Measurements from ENCODE around the gene TIPRL.

The TIPRL gene

GRCh38 chr1:168217664-168218063 lies 38.9 kb downstream of the TIPRL start:
- no peak for DNase-seq

GRCh38 chr1:168218658-168219057 lies 39.9 kb downstream of the TIPRL start:
- no peak for DNase-seq

GRCh38 chr1:168220470-168220871 lies 41.7 kb downstream of the TIPRL start:
- DNase-seq = no peak

DNA sequence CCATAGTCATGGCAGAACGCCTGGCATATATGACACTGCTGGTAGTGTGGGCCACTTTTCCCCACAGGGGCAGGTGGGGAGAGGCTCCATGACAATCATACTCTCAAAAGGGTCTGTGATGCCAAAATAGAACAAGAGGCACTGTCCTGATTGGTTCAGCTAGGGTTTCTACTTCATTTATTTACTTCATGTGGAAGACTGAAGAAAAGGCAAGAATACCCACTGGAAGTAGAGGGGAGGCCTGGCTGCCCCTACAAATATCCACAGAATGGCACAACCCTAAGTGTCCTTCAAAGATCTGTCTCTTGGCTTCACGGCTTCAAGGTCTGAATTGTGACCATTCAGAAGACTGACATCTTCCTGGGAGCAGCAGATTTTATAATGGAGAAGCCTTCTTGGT lies 42.5 kb downstream of the TIPRL start:
- no peak for DNase-seq

DNA sequence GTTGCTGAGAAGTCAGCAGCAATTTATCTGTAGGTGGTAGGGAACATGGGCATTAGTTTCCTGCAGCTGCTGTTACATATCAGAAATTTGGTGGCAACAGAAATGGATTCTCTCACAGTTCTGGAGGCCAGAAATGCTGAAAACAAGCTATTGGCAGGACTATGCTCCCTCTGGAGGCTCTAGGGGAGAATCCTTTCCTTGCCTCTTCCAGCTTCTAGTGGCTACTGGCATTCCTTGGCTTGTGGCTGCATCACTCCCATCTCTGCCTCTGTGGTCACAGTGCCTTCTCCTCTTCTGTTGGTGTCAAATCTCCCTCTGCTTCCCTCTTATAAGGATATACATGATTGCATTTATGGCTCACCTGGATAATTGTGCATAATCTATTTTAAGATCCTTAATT lies 44.5 kb downstream of the TIPRL start:
- no peak for DNase-seq

GRCh38 chr1:168223681-168224540 lies 45.1 kb downstream of the TIPRL start:
- no peak for DNase-seq

DNA sequence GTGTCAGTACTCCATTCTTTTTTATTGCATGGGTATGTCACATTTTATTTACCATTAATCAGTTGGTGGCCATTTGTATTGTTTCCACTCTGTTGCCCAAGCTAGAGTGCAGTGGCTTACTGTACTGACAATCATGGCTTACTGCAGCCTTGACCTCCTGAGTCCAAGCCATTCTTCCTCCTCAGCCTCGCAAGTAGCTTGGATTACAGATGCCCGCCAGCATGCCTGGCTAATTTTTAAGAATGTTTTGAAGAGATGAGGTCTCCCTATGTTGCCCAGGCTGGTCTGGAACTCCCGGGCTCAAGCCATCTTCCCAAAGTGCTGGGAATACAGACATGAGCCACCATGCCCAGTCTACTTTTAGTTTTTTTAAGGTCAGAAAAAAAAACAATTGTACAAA lies 46.2 kb downstream of the TIPRL start:
- no peak for DNase-seq

DNA sequence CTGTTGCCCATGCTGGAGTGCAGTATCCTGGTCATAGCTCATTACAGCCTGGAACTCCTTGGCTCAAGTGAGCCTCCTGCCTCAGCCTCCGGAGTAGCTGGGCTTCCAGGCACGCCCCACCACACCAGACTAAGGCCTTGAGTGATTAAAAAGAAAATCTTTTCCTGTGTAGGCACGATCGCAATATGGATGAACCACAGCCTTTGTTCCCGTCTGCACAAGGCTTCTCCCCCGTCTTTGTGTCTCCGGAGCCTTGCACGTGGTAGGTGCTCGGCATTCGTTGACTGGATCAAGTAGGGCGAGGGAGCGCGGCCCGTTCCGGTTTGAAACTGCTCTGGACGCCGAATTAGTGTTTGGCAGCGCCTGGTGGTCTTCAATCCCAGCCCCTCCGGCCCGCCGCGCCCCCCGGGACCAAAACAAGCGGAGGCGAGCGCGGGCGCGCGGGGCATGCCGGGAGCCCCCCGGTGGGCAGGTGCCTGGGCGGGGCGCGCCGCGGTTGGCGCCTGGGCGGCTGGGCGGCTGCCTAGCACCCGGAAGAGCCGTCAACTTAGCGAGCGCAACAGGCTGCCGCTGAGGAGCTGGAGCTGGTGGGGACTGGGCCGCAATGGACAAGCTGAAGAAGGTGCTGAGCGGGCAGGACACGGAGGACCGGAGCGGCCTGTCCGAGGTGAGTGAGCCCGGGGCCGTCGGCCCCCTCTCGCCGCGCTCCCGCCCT lies 46.9 kb downstream of the TIPRL start, which contains the start of gene SFT2D2:
Gene SFT2D2 (plus strand): TSS at position 529 of the 715 bp plus-strand sequence. CDS start 76 bp downstream, at position 605.
- peak; percentile 93 for DNase-seq

DNA sequence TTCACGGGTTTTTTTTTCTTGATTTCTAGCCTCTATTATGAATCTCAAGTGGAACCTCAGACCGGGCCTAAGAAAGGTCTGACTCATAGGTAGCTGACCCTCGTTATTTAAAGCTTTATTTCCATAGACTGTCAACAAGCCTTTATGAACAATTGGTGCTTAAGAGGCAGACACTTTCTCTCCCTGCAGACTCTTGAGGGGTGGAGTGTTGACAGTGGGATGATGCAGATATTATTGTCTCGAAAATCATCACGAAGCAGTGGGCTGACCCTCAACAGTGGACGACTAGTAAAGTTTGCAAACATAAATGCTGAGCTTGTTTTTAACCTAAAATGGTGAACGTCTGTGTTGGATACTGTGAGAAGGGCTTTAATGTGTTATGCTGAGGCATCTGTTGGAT lies 48.9 kb downstream of the TIPRL start:
- DNase-seq = no peak

GRCh38 chr1:168229893-168230292 lies 51.1 kb downstream of the TIPRL start:
- no peak for DNase-seq

- no peak for DNase-seq
Measured at GRCh38 chr1:168230709-168231108, 51.9 kb downstream of the TIPRL start.

- peak; percentile 70 for DNase-seq
Measured at GRCh38 chr1:168234846-168235547, 56.2 kb downstream of the TIPRL start.

DNA sequence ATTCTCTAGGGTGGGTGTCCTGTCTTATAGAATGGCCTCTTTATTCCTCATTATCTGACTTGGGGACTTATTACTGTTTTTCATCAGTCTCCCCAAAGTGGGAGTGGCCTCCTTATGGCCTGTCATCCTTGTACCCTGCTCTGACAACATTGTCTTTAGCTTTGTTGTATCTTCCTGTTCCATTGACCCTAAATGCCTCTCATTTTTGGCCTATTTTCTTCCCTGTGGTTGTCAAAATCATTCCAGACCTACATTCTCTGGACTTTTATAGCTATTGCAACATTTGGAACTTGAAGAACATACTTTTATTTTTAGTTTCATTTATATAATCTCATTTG lies 56.8 kb downstream of the TIPRL start:
- no peak for DNase-seq

DNA sequence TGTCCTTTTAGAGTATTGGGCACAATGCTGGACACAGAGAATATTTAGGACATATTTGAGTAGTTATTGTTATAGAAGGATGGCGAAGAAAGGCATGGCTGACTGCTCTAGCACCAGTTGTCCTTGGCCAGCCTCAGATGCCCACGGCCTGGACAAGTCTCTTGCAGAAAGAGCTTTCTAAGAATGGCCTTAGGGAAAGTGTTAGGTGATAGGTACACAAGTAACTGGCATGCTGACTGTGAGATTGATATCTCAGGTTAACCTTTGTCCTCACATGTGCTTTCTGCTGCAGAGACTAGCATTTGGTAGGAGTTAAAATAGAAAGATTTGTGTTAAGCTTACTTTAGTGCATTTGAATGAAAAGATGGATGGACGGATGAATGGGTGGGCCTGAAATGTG lies 57.2 kb downstream of the TIPRL start:
- no peak for DNase-seq

DNA sequence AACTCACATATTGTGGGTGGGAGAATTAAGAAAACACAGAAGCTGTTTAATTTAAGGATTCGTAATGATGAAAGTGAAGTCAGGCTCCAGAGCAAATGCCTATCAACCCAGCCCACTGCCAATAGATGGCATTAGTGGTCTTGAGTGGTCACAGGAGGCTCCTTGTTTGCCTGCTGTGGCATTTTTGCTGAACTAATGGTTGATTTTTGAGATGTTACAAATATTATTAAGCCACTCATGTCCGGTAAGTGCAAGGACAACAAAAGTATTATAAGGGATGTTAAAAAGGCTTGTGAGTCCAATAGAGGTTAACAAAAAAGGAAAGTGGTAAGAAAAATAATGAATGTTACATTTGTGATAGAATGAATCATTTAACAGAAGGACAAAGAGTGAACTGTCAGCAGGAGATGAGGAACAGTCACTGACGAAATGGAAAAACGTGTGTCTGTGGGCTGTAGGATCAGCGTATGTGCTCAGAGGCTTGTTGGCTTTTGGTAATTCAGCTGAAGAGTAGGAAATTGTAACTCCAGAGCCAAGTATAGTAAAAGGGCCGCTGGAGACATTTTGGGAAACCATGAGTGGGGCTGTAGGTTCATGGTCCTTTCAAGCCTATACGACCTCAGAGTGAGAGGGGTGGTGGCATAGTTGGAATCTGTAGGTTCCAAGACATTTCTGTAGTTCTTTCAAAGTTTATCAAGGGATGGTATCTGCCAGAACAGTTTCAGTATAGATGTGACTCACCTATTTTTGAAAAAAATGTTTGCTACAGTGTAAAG lies 58.3 kb downstream of the TIPRL start:
- DNase-seq = no peak

- no peak for DNase-seq
Measured at GRCh38 chr1:168243198-168243597, 64.4 kb downstream of the TIPRL start.

- DNase-seq = no peak
Measured at GRCh38 chr1:168243636-168244212, 65.0 kb downstream of the TIPRL start.

DNA sequence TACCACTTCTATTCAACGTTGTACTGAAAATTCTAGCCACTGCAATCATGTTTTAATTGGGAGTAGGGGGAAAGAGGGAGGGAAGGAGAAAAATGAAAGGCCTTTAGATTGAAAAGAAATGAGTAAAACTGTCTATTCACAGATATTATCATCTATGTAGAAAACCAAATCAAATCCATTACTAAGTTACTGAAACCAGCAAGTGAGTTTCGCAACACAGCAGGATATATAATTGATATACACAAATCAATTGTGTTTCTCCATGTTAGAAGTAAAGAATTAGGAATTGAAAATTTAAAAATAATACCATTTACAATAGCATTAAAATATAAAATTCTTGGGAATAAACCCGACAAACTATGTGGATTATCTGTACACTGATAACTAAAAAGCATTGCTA lies 66.3 kb downstream of the TIPRL start:
- no peak for DNase-seq

DNA sequence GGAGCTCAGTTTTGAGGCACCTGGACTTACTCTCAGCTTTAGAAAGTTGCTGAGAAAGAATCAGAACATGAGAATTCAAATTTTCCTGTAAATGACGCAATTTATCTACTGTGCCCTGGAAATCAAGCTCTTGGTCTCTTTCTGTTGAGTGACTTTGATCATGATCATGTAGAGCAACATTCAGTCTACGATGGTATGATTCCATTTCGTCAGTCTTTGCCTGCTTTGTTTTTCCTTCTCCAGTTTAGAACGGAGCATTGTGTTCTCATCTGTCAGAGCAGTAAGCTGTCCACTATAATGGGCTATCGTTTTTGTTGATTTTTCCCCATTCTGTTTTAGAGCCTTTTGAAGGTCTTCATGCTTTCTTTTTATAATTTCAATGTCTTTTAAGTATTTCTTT lies 67.7 kb downstream of the TIPRL start:
- DNase-seq = no peak

Data from activated effector memory CD4-positive, alpha-beta T cell treated with anti-CD3 and anti-CD28 coated beads, Interleukin-2, amount 50 U/mL, for 16 hours (primary cell).